HL-60/S4 (cell line): ENCODE measurements around the gene ROR2.

Experiments
- in situ Hi-C: fragments of 300-500 bp; cut with MboI; formaldehyde crosslinking; loops from 2 replicates; pipeline ENCODE4 v1.14.3; 2022; ENCODE audit warnings: low sequenced_read_pairs

Gene ROR2

DNA sequence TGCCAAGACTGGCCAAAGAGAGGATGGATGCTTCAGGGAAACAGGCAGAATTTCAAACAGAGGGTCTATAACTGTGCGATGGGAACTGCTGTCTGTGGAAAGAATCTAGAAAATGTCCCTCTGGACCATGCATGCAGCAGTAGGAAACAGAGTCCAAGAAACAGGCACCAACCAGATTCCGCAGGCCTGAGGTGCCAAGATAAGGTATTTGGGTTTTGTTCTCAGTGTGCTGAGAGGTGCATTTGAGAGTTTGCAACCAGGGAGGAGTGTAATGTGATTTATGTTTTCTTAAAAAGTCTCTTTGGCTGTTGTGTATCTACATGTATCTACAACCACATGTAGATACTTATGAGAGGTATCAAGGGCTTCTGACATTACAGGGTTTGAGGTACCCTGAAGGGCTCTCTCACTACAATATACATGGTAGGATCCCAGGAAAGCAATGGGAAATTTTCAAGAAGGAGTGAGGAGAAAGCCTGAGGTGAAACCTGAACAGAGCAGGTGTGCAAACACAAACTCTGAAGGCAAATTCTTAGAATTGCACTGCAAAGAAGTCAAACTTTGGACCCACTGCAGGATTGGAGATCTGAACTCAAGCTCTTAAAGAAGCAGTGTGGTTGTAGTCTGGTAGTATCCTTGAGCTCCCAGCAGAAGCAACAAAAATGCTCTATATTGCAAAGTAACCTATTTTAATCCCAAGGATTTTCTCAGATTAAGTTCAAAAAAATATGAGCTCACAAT is 343.6 kb downstream of the ROR2 start:
- in situ Hi-C loops = no loop called here

DNA sequence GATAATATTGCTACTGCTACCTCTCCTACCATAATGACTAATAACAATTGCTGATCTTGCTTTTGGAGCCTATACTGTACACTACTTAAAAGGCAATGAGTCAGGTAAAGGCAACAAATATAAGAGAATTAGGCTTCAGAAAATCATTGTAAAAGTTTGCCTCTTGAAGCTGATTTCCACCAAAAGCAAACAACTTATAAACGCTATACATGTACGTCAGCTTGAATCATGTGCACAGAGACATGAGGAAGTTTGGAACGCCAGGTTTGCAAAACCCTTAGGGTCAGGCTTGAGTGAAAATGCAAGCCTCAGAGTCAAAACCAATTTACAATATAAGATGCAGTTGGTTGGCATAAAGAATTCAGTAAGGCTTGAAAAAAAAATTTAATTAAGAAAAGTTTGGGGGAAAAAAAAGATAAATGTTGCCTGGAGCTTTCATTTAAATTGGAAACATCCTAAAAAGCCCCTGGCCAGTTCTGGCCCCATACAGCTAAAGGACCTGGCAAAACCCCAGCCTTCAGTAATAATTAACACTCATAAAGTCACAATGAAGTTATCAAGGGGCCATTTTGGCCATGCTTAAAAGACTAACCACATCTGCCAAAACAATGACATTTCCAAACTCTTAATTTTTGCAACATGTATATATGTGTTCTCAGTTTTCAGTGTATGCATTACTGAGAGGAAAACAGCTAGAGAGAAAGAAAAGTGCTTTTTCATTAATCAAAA is 345.4 kb downstream of the ROR2 start:
- in situ Hi-C loops = no loop called here

DNA sequence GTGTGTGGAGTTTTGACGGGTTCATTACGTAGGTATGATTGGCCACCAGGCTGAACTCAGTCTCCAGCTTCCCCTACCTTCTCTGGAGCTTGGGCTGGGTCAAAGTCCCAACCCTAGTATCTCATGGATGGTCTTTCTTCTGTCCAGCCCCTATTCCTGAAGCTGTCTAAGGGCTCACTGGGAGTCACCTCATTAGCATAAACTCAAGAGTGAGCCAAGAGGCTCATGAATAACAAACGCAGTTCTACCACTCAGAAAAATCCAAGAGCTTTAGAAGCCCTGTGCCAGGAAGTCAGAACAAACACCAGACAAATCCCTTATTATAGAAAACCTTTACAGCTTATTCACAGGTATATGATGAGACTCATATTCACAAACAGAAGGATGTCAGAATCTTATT is 346.1 kb downstream of the ROR2 start:
- in situ Hi-C loops = no loop called here

DNA sequence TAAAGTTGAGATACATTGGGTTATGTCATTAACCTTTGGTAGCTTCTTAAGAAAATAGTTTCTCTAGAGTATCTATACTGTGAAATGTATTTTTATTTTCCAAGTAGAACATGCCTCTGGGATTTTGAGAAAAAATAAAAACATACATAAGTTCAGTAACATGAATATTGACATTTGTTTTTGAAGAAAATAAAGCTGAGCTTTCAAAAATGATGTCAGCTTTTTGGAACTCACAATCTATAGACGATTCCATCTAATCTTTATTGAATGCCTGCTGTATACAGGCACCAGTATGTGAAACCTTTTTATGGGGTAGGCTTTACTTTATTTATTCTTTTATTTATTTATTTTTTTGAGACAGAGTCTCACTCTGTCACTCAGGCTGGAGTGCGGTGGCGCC is 350.5 kb downstream of the ROR2 start:
- in situ Hi-C loops = no loop called here

DNA sequence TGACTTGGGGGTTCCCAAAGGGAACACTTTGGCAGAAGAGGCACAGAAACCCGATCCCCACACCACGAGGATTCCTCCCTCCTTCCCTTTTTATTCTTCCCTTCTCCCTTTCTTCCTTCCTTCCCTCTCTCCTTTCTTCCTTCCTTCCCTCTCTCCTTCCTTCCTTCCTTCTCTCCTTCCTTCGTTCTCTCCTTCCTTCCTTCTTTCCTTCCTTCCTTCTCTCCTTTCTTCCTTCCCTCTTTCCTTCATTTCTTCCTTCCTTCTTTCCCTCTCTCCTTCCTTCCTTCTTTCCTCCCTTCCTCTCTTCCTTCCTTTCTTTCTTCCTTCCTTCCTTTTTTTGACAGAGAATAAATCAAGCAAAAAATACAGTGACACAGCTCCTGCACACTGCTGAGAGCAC is 358.4 kb downstream of the ROR2 start:
- in situ Hi-C loops = no loop called here

DNA sequence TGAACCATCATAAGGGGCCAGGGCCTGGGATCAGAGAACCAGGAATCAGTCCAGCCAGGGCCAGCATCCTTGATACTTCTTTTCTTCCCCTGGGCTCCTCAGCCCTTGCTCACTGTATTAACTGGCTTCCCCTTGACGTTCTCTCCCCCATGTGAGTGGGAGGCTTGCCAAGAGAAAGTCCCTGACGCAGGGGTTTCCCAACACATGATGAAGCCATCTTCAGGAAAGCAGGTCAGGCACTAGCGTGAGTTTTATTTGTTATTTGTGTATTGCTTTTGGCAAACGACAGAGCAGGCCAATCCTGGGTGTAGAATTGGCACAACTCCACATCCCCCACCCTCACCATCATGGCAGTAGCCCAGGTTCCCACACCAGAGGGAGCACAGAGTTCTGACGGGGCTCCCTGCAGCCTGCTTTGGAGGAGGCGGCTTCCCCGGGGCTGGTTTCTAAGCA is 360.9 kb downstream of the ROR2 start:
- in situ Hi-C loops = no loop called here

DNA sequence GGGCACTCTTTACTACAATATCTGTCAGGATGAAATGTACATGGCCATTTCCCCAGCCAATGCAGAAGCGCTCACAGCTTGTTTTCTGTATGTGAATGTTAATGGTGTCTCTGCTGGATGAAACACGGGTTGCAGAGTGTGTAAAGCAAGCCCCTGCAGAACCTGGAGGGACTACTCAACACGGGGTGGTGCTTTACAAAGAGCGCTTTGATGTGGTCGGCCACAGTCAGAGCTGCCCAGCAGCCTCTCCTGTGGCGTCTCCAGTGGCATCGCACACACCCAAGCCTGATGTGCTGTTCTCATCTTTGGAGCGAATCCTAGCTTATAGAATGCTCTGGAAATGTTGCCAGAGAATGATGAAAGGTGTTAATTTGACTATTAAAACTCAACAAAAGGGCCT is 363.7 kb downstream of the ROR2 start:
- in situ Hi-C loops = no loop called here

DNA sequence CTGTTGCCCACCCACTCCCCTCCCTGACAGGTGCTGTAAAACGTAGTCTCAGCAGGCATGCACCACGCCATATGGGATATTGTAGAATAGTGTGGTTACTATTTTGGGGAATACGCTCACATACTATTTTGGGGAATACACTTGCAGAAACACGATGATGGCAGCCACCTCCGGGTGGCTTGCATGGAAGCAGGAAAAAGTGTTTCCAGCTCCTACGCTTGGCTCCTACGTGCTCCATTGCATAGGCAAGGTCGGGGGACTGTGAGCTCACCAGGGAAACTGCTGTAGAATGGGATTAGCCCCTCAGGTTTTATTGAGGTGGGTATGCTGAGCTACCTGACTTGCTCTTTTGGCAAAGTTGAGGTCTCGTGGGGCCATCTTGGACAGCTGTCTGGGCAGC is 366.1 kb downstream of the ROR2 start:
- in situ Hi-C loops = no loop called here

DNA sequence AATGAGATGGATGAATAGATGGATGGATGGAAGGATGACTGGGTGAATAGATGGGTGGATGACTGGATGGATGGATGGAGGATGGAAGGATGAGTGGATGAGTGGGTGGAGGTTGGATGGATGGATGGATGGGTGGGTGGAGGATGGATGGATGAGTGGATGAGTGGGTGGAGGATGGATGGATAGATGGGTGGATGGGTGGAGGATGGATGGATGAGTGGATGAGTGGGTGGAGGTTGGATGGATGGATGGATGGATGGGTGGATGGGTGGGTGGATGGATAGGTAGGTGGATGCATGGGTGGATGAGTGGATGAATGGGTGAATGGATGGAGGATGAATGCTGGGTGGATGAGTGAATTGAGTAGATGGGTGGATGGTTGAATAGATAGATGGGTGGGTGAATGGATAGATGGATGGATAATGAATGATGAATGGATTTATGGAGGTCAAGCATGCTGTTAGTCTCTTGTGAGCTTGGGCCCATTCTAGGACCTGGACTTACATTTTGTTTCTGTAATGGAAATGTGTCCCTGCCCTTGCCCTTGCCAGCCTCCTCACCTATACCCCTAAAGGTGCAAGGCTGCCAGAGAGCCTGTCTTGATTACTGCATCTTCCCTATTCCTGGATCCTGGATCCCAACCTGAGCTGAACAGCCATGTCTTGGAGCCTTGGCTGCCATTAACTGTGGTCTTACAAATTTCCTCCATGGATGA is 366.7 kb downstream of the ROR2 start:
- in situ Hi-C loops = no loop called here

DNA sequence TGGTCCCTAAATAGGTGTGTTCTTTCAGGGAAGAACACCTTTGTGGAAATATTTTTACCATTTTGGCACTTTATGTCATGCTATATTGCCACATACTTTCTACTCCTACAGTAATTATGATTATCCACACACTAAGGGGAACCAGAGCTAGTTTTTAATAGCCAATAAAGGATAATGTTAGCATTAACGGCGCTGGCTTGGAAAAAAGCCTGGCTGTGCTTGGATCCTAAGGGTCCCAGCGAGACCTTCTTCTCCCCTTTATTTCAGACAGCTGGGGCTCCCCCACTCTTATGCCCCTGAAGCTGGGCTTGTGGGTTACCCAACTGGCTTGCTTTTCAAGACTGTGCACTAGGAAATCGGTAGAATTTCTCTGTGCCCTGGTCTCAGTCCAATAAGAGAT is 367.8 kb downstream of the ROR2 start:
- in situ Hi-C loops = no loop called here

DNA sequence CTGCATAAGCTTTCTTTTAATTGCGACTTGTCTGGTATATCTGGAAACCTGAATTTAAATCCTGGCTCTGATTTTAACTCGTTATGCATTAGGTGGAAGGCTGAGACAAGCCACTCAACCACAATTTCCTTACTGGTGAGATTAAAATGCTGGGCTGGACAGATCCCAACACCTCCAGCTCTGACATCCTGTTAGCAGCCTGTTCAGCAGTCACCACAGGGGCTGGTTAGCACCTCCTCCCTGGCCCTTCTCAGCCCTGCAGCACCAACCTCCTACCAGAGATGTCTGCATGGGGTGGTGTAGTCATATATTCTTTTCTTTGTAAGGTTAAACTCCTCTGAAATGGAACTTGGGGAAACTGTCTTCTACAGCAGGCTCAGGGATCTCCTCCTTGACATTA is 369.9 kb downstream of the ROR2 start:
- in situ Hi-C loops = no loop called here

DNA sequence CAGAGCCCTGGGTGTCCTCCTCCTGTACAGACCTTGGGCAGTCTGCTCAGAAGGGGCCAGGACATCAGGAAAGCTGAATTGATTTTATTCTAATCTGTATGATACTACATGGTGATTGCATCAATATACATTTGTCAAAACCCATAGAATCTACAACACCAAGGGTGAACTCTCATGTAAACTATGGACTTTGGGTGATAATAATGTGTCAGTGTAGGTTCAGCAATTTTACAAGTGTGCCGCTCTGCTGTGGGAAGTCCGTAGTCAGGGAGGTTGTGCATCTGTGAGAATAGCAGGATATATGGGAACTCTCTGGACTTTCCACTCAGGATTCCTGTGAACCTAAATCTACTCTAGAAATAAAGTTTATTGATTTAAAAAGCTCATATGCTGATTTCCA is 371.1 kb downstream of the ROR2 start:
- in situ Hi-C loops = no loop called here

DNA sequence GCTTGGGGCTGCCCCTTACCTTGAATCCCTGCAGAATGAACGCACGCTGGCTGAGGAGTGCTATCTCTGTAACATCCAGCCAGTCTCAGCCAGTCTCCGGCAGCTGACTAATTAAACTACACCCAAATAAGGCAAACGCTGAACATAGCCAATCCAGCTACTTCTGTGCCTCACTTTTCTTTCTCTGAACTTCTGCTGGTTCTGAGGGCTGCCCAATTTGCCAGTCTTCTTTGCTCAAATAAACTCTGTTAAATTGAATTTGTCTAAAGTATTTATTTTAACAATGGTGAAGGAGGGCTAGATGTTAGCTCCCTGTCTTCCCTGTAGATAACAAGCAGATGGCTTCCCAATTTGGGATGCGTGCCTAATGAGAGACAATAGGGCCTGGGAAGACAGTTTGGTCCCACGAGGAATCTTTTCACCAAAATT is 372.4 kb downstream of the ROR2 start:
- in situ Hi-C loops = no loop called here

DNA sequence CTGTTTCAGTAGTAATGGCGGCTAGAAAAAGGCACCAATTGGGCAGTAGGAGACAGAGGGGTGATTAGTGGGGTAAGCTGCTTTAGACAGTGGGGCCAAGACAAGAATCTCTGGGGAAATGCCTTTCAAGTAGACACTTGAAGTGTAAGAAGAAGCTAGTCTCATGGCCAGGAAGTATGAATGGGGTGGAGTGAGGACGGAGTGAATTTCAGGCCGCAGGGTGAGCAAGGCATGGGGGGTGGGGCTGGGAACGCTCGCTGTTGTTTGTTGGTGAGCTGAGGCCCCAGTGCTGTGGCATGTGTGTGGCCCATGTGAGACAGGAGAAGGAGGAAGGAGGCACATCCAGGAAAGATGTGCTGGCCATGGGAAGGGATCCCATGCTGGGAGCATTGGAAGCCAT is 377.2 kb downstream of the ROR2 start:
- in situ Hi-C loops = no loop called here

DNA sequence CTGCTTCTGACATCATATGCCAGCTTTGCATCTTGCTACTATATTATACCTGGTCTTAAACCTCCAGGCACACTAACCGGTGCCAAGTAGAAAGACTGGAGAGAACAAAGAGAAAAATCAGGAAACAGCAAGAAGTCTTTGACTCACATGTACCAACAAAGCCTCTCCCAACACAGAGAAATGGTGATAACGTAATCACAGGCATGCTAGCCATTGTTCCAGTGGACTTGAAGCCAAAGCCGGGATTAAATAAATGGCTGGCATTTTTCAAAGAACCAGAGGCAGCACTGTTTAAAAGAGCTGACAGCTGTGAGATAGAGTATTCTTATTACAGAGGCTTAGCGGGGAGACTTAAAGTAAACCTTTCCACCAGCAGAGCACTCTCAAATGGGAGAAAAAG is 378.0 kb downstream of the ROR2 start:
- in situ Hi-C loops = no loop called here

DNA sequence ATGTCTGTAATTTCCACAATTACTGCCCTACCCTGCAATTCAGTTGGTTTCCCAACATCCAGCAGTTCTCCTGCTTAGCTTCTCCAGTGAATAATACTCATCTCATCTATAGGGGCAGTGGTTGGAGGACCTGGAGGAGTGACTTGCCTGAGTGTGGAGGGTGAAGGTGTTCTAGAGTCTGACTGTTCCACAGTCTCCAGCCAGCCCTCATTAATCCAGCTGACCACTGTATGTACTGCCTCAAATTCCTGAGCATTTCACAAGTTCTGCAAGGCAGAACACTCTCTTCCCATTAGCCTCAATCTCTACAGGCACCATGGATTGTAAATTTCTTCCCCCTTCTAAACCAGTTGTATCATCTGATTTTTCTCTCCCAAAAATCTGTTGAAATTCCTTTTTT is 379.0 kb downstream of the ROR2 start:
- in situ Hi-C loops = no loop called here

DNA sequence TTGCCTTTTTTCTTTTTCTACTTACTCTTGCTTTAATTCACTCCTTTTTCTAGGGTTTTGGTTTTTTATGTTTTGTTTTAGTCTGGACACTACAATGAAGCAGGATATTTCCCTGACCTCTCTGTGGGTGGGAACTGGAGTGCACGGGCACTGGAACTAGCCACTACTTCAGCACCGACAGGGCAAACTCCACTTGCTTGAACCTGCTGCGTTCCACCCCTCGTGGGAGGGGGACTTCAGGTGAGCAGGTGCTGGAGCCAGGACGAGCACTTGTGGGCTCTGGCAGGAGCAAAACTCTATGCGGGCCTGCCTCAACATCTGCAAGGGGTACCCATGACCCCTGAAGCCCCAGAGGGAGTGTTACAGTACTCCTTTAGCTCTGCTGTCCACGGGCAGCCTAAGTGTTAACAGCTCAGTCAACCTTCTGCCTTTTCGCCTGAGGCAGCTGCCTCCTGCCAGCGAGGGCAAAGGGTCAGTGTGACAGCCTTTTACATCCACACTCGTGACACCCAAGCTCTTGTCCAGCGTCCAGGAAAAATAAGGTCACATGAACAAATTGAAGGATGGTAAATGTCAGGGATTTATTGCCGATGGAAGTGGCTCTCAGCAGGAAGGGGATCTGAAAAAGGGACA is 382.3 kb downstream of the ROR2 start:
- in situ Hi-C loops = no loop called here

DNA sequence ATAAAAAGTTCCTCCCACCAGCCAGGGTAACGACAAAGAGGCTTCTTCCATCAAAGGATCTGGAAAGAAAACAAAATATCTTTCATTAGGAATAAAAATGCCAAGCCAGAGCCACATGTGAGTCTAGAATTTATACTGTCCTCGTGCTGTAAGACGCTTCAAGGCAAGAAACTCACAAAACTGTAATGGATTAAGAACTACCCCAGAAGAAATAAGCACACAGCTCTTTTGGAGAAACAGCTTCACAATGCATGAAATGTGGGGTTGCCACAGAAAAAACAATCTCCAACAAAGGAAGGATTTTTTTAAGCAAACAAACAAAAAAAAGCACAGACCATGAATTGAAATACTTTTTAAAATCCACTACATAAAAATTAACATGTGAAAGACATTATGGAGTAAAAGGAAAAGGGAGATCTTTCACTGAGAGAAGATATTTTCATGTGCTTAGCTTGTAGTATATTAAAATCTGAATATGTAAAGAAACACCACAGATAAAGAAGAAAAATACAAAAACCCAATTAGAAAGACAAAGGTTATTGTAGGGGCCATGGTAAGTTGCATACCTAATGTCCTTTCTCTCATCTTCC is 385.9 kb downstream of the ROR2 start:
- in situ Hi-C loops = no loop called here

DNA sequence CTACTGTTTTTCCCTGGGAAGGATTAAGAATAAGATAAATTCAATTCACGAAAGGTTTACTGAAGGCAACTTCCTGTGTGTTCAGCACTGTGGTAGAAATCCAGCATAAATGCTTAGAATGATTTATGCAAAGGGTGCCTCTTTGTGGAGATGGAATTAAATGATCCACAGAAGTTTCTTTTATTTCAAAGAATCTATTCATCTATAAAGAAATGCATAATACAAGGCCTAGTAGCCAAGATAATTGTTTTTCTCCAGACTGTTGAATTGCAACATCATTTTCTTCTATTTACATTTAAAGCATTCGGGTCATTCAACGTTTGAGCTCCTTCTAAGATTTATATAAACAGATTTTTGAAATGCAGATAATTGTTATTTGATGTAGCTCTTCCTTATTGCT is 387.6 kb downstream of the ROR2 start:
- in situ Hi-C loops = no loop called here

DNA sequence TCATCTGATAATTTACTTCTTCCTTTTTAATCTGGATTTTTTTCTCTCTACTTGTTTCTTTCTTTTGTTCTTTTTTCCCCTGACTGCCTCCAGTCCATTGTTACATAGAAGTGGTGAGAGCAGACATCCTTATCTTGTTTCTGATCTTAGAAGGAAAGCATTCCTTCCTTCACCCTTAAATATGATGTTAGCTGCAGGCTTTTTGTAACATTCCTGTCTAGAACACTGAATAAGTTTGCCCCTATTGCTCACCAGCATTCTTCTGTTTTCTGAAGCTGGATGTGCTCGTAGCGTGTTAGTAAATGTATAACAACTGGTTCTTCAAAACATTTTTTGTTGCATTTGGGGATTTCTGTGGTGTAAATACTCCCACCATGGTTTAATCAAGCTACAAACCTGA is 389.7 kb downstream of the ROR2 start:
- in situ Hi-C loops = no loop called here

DNA sequence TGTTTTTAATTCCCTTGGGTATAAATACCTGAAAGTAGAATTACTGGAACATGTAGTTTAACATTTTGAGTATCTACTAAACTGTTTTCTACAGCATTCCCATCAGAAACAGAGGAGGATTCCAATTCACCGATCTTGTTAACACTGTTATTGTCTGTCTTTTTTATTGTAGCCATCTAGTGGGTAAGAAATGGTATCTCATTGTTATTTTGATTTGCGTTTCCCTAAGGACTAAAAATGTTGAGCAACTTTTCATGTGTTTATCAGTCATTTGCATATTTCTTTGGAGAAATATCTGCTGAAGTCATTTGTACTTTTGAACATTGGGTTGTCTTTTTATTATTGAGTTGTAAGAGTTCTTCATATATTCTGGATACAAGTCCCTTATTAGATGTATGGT is 391.1 kb downstream of the ROR2 start:
- in situ Hi-C loops = no loop called here
